Fibroblast of pulmonary artery (primary cell): Measurements from ENCODE around the gene SAMD4A.

Experiments used
- DNase-seq: peaks from one replicate; pipeline ENCODE4 v3.0.0-alpha.2; 2010; ENCODE audit warnings: low read depth
- H3K4me3 ChIP-seq: replicated peaks from 2 replicates; pipeline ENCODE4 v1.5.1; 2011; ENCODE audit warnings: low read depth, mild to moderate bottlenecking, control low read depth, low read length, moderate library complexity
- TF ChIP-seq, protein P1 (sequence below): IDR thresholded peaks from 2 replicates; pipeline ENCODE4 v1.5.1; 2011; ENCODE audit warnings: mild to moderate bottlenecking, control low read depth, low read length, inconsistent platforms; ENCODE audit errors: missing control alignments

Gene SAMD4A

DNA sequence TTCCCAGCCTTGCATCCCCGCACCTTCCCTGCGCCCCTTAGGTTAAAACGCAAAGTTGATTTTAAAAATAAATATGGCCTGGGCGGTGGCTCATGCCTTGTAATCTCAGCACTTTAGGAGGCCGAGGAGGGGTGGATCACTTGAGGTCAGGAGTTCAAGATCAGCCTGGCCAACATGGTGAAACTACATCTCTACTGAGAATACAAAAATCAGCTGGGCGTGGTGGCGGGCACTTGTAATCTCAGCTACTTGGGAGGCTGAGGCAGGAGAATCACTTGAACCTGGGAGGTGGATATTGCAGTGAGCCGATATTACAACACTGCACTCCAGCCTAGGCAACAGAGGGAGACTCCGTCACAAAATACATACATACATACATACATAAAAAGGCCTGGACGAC is 239.7 kb downstream of the SAMD4A start:
- no peak for DNase-seq
- no peak overlapping the region for H3K4me3 ChIP-seq
- TF ChIP-seq, protein P1, sequence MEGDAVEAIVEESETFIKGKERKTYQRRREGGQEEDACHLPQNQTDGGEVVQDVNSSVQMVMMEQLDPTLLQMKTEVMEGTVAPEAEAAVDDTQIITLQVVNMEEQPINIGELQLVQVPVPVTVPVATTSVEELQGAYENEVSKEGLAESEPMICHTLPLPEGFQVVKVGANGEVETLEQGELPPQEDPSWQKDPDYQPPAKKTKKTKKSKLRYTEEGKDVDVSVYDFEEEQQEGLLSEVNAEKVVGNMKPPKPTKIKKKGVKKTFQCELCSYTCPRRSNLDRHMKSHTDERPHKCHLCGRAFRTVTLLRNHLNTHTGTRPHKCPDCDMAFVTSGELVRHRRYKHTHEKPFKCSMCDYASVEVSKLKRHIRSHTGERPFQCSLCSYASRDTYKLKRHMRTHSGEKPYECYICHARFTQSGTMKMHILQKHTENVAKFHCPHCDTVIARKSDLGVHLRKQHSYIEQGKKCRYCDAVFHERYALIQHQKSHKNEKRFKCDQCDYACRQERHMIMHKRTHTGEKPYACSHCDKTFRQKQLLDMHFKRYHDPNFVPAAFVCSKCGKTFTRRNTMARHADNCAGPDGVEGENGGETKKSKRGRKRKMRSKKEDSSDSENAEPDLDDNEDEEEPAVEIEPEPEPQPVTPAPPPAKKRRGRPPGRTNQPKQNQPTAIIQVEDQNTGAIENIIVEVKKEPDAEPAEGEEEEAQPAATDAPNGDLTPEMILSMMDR, result no peak

DNA sequence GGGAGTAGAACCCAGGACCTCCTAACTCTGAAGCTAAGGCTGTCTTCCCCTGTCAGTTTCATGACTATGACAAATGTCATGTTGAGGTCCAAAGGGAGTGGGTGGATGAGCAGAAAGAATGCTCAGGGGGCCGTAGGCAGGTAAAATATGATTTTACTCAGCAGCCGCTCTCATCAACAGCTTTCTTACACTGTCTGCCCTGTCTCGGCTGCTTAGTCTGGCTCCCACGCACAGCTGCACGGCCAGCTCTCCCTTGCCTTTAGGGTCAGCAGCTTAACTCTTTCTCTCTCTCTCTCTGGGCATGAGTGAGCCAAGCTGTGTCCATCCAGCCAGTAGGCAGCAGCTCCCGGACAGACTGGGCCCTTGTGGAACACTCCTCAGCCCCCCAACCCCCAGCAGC is 240.5 kb downstream of the SAMD4A start:
- TF ChIP-seq, protein P1, result no peak
- DNase-seq, result peak; percentile 13
- no peak overlapping the region for H3K4me3 ChIP-seq

DNA sequence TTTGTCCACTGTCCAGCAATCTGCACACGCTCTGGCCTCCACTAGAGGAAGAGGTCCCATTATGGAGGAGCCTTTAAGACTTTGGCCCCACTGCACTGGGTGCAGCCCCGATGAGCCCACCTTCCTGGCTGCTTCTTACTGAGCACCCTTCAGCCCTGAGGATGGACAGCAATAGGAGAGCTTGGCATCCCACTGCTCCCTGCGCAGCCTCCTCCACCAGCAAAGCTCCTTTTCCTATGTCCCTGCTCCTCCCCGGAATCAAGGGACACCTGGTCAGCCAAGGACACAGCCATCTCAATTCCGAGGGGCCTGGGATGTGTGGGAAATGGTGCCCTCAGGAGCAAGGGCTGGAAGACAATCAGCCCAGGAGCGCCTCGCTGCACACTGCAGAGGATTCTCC is 241.0 kb downstream of the SAMD4A start:
- no peak overlapping the region for H3K4me3 ChIP-seq
- DNase-seq, result no peak
- TF ChIP-seq, protein P1, result no peak

DNA sequence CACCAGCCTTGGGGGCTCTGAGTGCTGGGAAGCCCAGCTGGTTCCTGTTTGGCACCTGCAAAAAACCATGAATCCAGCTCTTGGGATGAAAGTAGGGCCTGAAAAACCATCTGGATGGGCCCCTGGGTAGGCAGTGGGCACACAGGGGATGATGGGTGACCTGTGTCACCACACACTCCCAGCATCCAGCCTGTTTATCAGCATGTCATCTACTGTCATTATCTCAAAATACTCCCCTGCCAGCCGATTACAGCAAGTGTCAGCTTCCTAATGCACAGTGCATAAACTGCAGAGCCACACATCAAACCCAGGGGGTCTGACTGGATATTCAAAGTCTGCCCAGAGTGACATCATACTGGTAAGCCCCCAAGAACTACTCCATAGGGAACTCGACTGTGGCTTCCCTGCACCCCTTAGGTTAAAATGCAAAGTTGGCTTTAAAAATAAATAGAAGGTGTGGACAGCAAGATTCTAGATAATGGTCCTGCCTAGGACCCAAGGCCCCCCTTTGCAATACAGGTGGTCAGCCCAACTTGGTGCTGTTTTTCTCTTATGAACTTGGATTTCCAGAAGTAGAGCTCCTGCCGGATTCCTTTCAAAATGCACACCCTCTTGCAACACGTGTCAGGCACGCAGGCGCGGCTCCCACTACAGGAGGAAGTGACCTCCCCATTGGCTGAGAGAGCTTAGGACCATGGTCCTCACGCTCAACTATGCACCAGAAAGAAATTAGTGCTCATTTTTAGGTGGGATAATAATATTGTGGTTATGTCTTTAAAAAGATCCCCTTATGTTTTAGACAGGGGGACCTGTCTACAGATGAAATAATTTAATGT is 241.6 kb downstream of the SAMD4A start:
- TF ChIP-seq, protein P1, result no peak
- no peak overlapping the region for H3K4me3 ChIP-seq
- no peak for DNase-seq

DNA sequence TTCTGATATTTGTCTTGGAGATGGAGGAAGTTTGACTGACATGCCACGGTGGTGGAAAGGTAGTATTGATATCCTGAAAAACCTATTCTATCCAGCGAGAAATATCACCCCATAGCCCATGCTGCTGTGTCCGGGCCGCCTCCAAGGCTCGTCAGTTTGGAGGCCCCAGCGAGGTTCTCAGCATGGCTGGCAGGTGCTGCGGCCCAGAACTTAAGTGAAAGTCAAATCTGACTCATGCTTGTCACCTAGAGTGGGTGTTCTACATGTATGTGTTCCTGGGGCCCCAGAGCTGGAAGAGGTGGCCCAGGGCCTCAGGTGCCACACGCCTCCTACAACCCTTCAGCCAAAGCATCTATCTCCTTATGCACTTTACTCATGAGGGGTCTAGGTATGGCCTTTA is 242.8 kb downstream of the SAMD4A start:
- DNase-seq, result no peak
- H3K4me3 ChIP-seq, result no peak overlapping the region
- TF ChIP-seq, protein P1, result no peak

DNA sequence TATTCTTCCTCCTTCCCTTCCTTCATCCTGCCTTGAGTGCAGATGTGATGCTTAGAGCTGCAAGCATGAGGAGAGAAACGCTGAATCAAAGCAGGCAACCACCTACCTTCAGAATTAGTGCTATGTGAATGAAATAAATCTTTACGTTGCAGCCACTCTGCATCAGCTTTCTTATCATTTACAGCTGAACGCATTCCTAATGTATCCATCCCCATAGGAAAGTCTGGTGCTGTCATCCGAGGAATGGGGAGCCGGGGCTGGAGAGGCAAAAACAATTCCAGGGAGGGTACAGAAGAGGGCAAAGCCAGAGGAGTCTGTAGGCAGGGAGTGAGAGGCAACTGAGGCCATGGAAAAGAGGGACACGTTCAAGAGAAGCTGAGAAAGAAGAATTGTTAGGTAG is 245.7 kb downstream of the SAMD4A start:
- TF ChIP-seq, protein P1, result no peak
- H3K4me3 ChIP-seq, result no peak overlapping the region
- no peak for DNase-seq

DNA sequence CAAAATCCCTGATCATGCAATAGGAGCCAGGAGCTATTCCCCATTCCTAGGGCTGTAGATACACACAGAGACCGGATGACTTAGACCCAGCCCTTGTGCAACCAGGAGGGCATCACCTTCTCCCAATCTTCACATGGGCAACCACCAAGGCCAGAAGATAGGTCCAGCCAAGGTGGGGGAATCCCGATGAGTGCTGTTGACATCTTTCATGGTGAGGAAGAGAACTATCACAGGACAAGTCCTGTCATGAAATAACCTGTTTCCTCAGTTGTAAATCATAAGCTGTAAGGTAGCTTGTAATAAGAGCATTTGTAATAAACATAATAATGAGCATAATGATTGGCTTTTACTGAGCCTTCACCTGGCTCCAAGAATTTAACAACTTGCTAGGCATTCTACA is 246.2 kb downstream of the SAMD4A start:
- no peak for DNase-seq
- no peak overlapping the region for H3K4me3 ChIP-seq
- TF ChIP-seq, protein P1, result no peak
